Vagina (tissue), 2 donors: ENCODE results near the gene ALDH16A1.

ENCODE experiments used
- CTCF ChIP-seq, 3 experiments: fragments of 450-650 bp in 2 of 3; fragments of 200-600 bp in 1 of 3; sonication (generic) in 1 of 3; IDR thresholded peaks; one replicate each; pipeline ENCODE4 v1.5.1; 2017 to 2019; ENCODE audit warnings: antibody characterized with exemption in 3 of 3, mild to moderate bottlenecking in 2 of 3, moderate library complexity in 2 of 3
- POLR2A ChIP-seq, 2 donors: fragments of 450-650 bp; IDR thresholded peaks; one replicate each; pipeline ENCODE4 v1.6.1; 2017; ENCODE audit warnings: antibody characterized with exemption in 2 of 2, mild to moderate bottlenecking in 2 of 2, moderate library complexity in 2 of 2
- POLR2AphosphoS5 ChIP-seq, 2 donors: sonication (generic); formaldehyde crosslinking; IDR thresholded peaks; one replicate each; pipeline ENCODE4 v1.9.0; 2017; ENCODE audit warnings: antibody characterized with exemption in 2 of 2, mild to moderate bottlenecking in 2 of 2, low read depth in 1 of 2; ENCODE audit not compliant: insufficient read depth in 1 of 2

DNA sequence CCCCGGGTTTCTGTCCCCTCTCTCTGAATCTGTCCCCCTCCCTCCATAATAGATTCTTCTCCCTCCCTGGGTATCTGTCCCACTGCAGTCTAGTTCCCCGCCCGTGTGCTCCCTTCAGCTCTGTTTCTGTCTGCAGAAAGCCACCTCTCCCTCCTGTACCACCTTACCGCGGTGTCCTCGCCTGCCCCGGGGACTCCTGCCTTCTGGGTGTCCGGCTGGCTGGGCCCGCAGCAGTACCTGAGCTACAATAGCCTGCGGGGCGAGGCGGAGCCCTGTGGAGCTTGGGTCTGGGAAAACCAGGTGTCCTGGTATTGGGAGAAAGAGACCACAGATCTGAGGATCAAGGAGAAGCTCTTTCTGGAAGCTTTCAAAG lies 60.7 kb downstream of the ALDH16A1 start:
- TF ChIP-seq POLR2A (IDR thresholded peaks at IDR 0.05) (no peak), CTCF (IDR thresholded peaks at IDR 0.05) (no peak), POLR2AphosphoS5 (IDR thresholded peaks at IDR 0.05; ENCODE audit: insufficient read depth in 1 of 2, low read depth in 1 of 2) (no peak)
